Ovary (tissue), 9 donors: ENCODE results near the gene FZD2. TPM values are rescaled to one million over a fixed set of nuclear protein-coding genes. Genes with fewer than 3 reads are reported as not detected.
A peak's percentile ranks its signal among the peaks of the same experiment; 100 is the strongest.
"Not testable (repeated sequence)": the region's sequence is repeated elsewhere in the genome, so short reads cannot be mapped to it uniquely, and the experiment has no call there.

Source experiments
- DNase-seq, 5 donors: peaks; one replicate each; pipeline ENCODE4 v3.0.0-alpha.2; 2019 to 2020
- H3K27ac ChIP-seq, 2 donors: fragments of 200-600 bp; one replicate each; pipeline versions ENCODE4 v1.5.1 to v1.8.0; 2019 to 2022
- H3K27me3 ChIP-seq: fragments of 200-600 bp; one replicate; pipeline ENCODE4 v1.8.0; 2022
- H3K36me3 ChIP-seq: fragments of 200-600 bp; sonication (generic); one replicate; pipeline ENCODE4 v1.5.1; 2019
- H3K4me1 ChIP-seq: one replicate; pipeline ENCODE4 v1.8.1; 2013; ENCODE audit warnings: mild to moderate bottlenecking, moderate library complexity; ENCODE audit not compliant: insufficient read depth
- H3K4me3 ChIP-seq: fragments of 200-600 bp; sonication (generic); one replicate; pipeline ENCODE4 v1.5.1; 2017
- H3K9me3 ChIP-seq, 2 donors: fragments of 200-600 bp in 1 of 2; sonication (generic) in 1 of 2; one replicate each; pipeline versions ENCODE4 v1.5.1 to v1.8.1; 2013 to 2019; ENCODE audit warnings: mild to moderate bottlenecking in 1 of 2, moderate library complexity in 1 of 2
- CTCF ChIP-seq, 3 donors: fragments of 450-650 bp in 2 of 3; fragments of 200-600 bp in 1 of 3; IDR thresholded peaks; one replicate each; pipeline versions ENCODE4 v1.5.1 to v1.8.0; 2016 to 2022; ENCODE audit warnings: antibody characterized with exemption in 3 of 3, mild to moderate bottlenecking in 1 of 3
- EP300 ChIP-seq: sonication (generic); formaldehyde crosslinking; IDR thresholded peaks from one replicate; pipeline ENCODE4 v1.6.1; 2017; ENCODE audit warnings: antibody characterized with exemption
- POLR2A ChIP-seq: fragments of 450-650 bp; IDR thresholded peaks from one replicate; pipeline ENCODE4 v1.6.1; 2017; ENCODE audit warnings: antibody characterized with exemption, mild to moderate bottlenecking, moderate library complexity
- WGBS, 3 donors: extraction: QIAGEN DNeasy Blood & Tissue Kit in 1 of 3; methylation state at CpG; one replicate each; pipeline versions ENCODE4 v1.1.5 to v1.1.7; 2013 to 2017; 5-methylcytosine and 5-hydroxymethylcytosine counted together
- intact Hi-C, 4 donors: fragments of 100-400 bp; cut with DNase I; formaldehyde crosslinking; loops; one replicate each; pipeline versions ENCODE4 v1.11.0 to v1.15.1; 2022 to 2023
- polyA plus RNA-seq, 2 donors: library from polyadenylated mRNA; stranded (reverse); fragments of 200-250 nt in 1 of 2; fragments of 350-450 nt in 1 of 2; fragmentation: Illumina TruSeq in 1 of 2; extraction: RNeasy Lipid Tissue Mini Kit (QIAGEN cat#74804) in 1 of 2; gene quantifications; one replicate each; pipeline ENCODE4 v1.2.3, GENCODE V29; 2013 to 2014
- total RNA-seq, 7 donors: library from RNA; depleted of rRNA in 2 of 7; stranded (reverse); fragments of >200 nt in 2 of 7; fragmentation: NEBNext Ultra II Directional in 3 of 7; extraction: Animal tissue kit (Norgen Biotek cat#: 25700) in 3 of 7; gene quantifications; one replicate each; pipeline versions ENCODE4 v1.1.0 to v1.2.4, GENCODE V29; 2016 to 2023
- donor health status: DM: no; HTN: no; CAD: no; lungs with moderate emphysema.
- donor health status: DM: no; HTN: no; CAD: no.
- donor health status: Bipolar disorder and iron deficiency.
- donor health status: DM: yes; HTN: yes; CAD: no.
- donor health status: DM: no; HTN: no; CAD: no.
- donor health status: DM: yes; HTN: yes; CAD: no.

The FZD2 gene
- total and polyA plus RNA-seq, 9 donors: 0.08 to 12.5 (median 8.7) TPM

GRCh38 chr17:44530896-44531418 lies 26.3 kb upstream of the FZD2 start:
- H3K4me3 ChIP-seq: no peak overlapping the region
- peaks cover 4% of the 10 kb centered on the region for H3K4me1 ChIP-seq
- H3K9me3 ChIP-seq: no peaks in the 10 kb centered on the region
- DNase-seq: no peak
- TF ChIP-seq EP300 (no peak), CTCF (IDR thresholded peaks at IDR 0.05) (no peak), POLR2A (no peak)
- WGBS, 3 donors: 68 to 74% (median 73%) methylated on average over 7 of the region's 7 CpGs
- no peaks in the 10 kb centered on the region for H3K36me3 ChIP-seq
- no peaks in the 10 kb centered on the region for H3K27me3 ChIP-seq
- no peak overlapping the region for H3K27ac ChIP-seq
- intact Hi-C loops: loop anchor here in 3 of 4 donors (5.0 kb wide), 1 partner anchor 106 kb away; no protein-coding TSS in a partner anchor

GRCh38 chr17:44533533-44534246 lies 23.6 kb upstream of the FZD2 start:
- Histone ChIP-seq H3K27ac (peak overlapping the region in 1 of 2 donors; percentile 40), H3K36me3 (no peaks in the 10 kb centered on the region), H3K27me3 (no peaks in the 10 kb centered on the region), H3K4me3 (no peak overlapping the region), H3K4me1 (peaks cover 9% of the 10 kb centered on the region), H3K9me3 (no peaks in the 10 kb centered on the region)
- 20 to 22% (median 21%) methylated on average over 21 of the region's 21 CpGs for WGBS, 3 donors
- TF ChIP-seq POLR2A: no peak
- TF ChIP-seq CTCF (IDR thresholded peaks at IDR 0.05): peak; percentile 88 to 92 (median 90)
- intact Hi-C loops: loop anchor here (2.0 to 5.0 kb wide), 2 partner anchors 104 to 105 kb away; no protein-coding TSS in a partner anchor
- DNase-seq: peak; percentile 90 to 94 (median 92)

GRCh38 chr17:44536090-44536953 lies 21.0 kb upstream of the FZD2 start:
- TF ChIP-seq POLR2A (no peak), EP300 (no peak), CTCF (IDR thresholded peaks at IDR 0.05) (no peak)
- intact Hi-C loops: no loop called here
- Histone ChIP-seq H3K4me1 (peaks cover 9% of the 10 kb centered on the region), H3K4me3 (no peak overlapping the region), H3K36me3 (no peaks in the 10 kb centered on the region), H3K27ac (peak overlapping the region in 1 of 2 donors; percentile 74), H3K9me3 (no peaks in the 10 kb centered on the region), H3K27me3 (no peaks in the 10 kb centered on the region)
- DNase-seq: peak in 4 of 5 donors; percentile 34 to 70 (median 54)
- 42 to 56% (median 49%) methylated on average over 12 of the region's 12 CpGs for WGBS, 3 donors

- 91 to 97% (median 94%) methylated on average over 3 of the region's 3 CpGs for WGBS, 3 donors
- H3K36me3 ChIP-seq, H3K4me3 ChIP-seq, H3K9me3 ChIP-seq, DNase-seq, H3K27me3 ChIP-seq, intact Hi-C loops, H3K4me1 ChIP-seq, H3K27ac ChIP-seq: not testable (repeated sequence)
Observed at GRCh38 chr17:44537922-44538321, 19.4 kb upstream of the FZD2 start.
